Endodermal cell (in vitro differentiated cells): ENCODE data around the gene NUB1. TPM values are rescaled to one million over a fixed set of nuclear protein-coding genes. Genes with fewer than 3 reads are reported as not detected.

Experiments
- DNase-seq: peaks from one replicate; pipeline ENCODE4 v3.0.0-alpha.2; 2017
- H3K27ac ChIP-seq: 2 replicates; pipeline ENCODE4 v1.5.1; 2013; ENCODE audit warnings: mild to moderate bottlenecking, low read depth, low read length, moderate library complexity
- H3K27me3 ChIP-seq: 2 replicates; pipeline ENCODE4 v1.6.1; 2013; ENCODE audit warnings: mild to moderate bottlenecking, low read length, moderate library complexity; ENCODE audit not compliant: insufficient read depth, control insufficient read depth, poor library complexity, severe bottlenecking
- H3K36me3 ChIP-seq: 2 replicates; pipeline ENCODE4 v1.7.0; 2013; ENCODE audit warnings: mild to moderate bottlenecking, low read length, moderate library complexity; ENCODE audit not compliant: control insufficient read depth, insufficient read depth
- H3K4me1 ChIP-seq: one replicate; pipeline ENCODE4 v1.7.0; 2013; ENCODE audit warnings: low read length; ENCODE audit not compliant: control insufficient read depth, insufficient read depth
- H3K4me3 ChIP-seq: 2 replicates; pipeline ENCODE4 v1.5.1; 2013; ENCODE audit warnings: mild to moderate bottlenecking, low read length, moderate library complexity
- H3K9ac ChIP-seq: 2 replicates; pipeline ENCODE4 v1.6.1; 2013; ENCODE audit warnings: mild to moderate bottlenecking, low read length, moderate library complexity; ENCODE audit not compliant: poor library complexity, severe bottlenecking; ENCODE audit errors: extremely low read depth
- H3K9me3 ChIP-seq: 2 replicates; pipeline ENCODE4 v1.6.1; 2013; ENCODE audit warnings: mild to moderate bottlenecking, low read length, moderate library complexity; ENCODE audit not compliant: control insufficient read depth
- H3K27ac Mint-ChIP-seq: 2 replicates; pipeline ENCODE4 v1.8.0; 2020; ENCODE audit warnings: mixed read lengths
- H3K27me3 Mint-ChIP-seq: 2 replicates; pipeline ENCODE4 v1.8.0; 2021; ENCODE audit warnings: mild to moderate bottlenecking, mixed read lengths; ENCODE audit not compliant: insufficient read depth
- H3K36me3 Mint-ChIP-seq: 2 replicates; pipeline ENCODE4 v1.8.0; 2020; ENCODE audit warnings: low read depth, mixed read lengths
- H3K4me1 Mint-ChIP-seq: 2 replicates; pipeline ENCODE4 v1.8.0; 2020; ENCODE audit warnings: mixed read lengths
- H3K4me3 Mint-ChIP-seq: 2 replicates; pipeline ENCODE4 v1.8.0; 2020; ENCODE audit warnings: mild to moderate bottlenecking, moderate library complexity, mixed read lengths
- H3K9me3 Mint-ChIP-seq: 2 replicates; pipeline ENCODE4 v1.8.0; 2020; ENCODE audit warnings: mild to moderate bottlenecking, mixed read lengths
- WGBS, 2 experiments: methylation state at CpG; one replicate each; pipeline versions ENCODE4 v1.1.5 to v1.1.7; 2013; ENCODE audit warnings: missing lambda C conversion rate in 2 of 2, mixed read lengths in 1 of 2; ENCODE audit not compliant: insufficient coverage in 1 of 2, insufficient read length in 1 of 2; 5-methylcytosine and 5-hydroxymethylcytosine counted together
- total RNA-seq, 2 donors: library from RNA; stranded (reverse); fragmentation: NEBNext Ultra II Directional in 1 of 2; extraction: Animal tissue kit (Norgen Biotek cat#: 25700) in 1 of 2; gene quantifications; 2 replicates in 1 of 2; 3 replicates in 1 of 2; pipeline ENCODE4 v1.2.1, GENCODE V29; 2021
- TF ChIP-seq, protein P1 (sequence below): fragments of 200-600 bp; sonication (generic); conservative IDR thresholded peaks from 2 replicates; pipeline ENCODE4 v1.5.0; 2021; ENCODE audit warnings: antibody characterized with exemption, mild to moderate bottlenecking

NUB1 gene
- total RNA-seq, 2 donors from 2014 or later = 50.2 to 64.7 TPM

DNA sequence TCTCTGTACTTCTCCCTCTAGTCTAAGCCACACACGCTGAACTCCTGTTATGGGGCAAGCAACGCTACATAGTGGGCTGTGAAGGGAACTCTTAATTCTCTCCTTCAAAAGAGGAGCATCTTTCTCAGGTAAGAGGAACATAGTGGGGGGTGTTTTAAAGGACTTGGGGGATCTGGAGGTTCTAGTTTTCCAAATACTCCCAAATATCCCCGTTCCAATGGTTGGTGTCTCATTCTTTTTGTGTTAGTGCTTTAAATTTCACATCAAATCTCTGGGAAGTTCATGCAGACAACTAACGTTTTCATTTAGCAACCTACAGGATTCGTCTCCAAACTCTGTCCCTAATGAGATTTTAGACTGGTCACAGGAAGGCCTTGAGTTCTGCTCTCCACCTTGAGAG is 80.6 kb downstream of the NUB1 start:
- H3K4me1 Mint-ChIP-seq = peaks cover 44% of the 10 kb centered on the region
- H3K27me3 Mint-ChIP-seq = peaks cover 12% of the 10 kb centered on the region
- no peak overlapping the region for H3K4me3 Mint-ChIP-seq
- WGBS, 2 experiments = 89 to 92% methylated on average over 3 to 5 of the region's 5 CpGs
- Histone ChIP-seq H3K9me3 (peaks cover 36% of the 10 kb centered on the region), H3K4me1 (peaks cover 26% of the 10 kb centered on the region), H3K36me3 (no peaks in the 10 kb centered on the region), H3K27me3 (no peaks in the 10 kb centered on the region), H3K9ac (peak overlapping the region; percentile 19), H3K27ac (no peak overlapping the region), H3K4me3 (peak overlapping the region; percentile 39)
- peaks cover 4% of the 10 kb centered on the region for H3K36me3 Mint-ChIP-seq
- TF ChIP-seq, protein P1, sequence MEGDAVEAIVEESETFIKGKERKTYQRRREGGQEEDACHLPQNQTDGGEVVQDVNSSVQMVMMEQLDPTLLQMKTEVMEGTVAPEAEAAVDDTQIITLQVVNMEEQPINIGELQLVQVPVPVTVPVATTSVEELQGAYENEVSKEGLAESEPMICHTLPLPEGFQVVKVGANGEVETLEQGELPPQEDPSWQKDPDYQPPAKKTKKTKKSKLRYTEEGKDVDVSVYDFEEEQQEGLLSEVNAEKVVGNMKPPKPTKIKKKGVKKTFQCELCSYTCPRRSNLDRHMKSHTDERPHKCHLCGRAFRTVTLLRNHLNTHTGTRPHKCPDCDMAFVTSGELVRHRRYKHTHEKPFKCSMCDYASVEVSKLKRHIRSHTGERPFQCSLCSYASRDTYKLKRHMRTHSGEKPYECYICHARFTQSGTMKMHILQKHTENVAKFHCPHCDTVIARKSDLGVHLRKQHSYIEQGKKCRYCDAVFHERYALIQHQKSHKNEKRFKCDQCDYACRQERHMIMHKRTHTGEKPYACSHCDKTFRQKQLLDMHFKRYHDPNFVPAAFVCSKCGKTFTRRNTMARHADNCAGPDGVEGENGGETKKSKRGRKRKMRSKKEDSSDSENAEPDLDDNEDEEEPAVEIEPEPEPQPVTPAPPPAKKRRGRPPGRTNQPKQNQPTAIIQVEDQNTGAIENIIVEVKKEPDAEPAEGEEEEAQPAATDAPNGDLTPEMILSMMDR = no peak
- H3K27ac Mint-ChIP-seq = peak overlapping the region; percentile 85
- no peak for DNase-seq
- H3K9me3 Mint-ChIP-seq = peaks cover 38% of the 10 kb centered on the region

DNA sequence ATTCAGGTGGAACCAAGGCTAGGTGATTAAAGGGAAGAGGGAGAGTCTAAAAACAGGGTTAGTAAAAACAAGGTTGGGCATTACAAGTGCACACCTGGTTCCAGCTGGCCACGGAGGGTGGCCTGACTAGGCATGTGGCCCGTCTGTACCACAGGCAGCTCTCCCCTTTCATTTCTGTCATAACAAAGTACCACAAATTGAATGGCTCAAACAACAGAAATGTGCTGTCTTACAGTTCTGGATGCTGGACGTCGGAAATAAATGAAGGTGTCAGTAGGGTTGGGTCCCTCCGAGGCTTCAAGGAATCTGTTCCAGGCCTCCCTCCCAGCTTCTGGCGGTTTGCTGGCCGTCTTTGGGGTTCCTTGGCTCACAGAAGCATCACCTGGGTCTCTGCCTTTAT is 81.6 kb downstream of the NUB1 start:
- peaks cover 26% of the 10 kb centered on the region for H3K4me1 ChIP-seq
- 85 to 90% methylated on average over 7 of the region's 7 CpGs for WGBS, 2 experiments
- H3K36me3 ChIP-seq = no peaks in the 10 kb centered on the region
- H3K9ac ChIP-seq = no peak overlapping the region
- Mint-ChIP-seq H3K27ac (peak overlapping the region; percentile 85), H3K4me3 (no peak overlapping the region), H3K9me3 (peaks cover 34% of the 10 kb centered on the region), H3K36me3 (peaks cover 4% of the 10 kb centered on the region), H3K27me3 (peaks cover 9% of the 10 kb centered on the region), H3K4me1 (peaks cover 51% of the 10 kb centered on the region)
- no peaks in the 10 kb centered on the region for H3K27me3 ChIP-seq
- H3K4me3 ChIP-seq = no peak overlapping the region
- H3K27ac ChIP-seq = no peak overlapping the region
- DNase-seq = no peak
- TF ChIP-seq, protein P1 = no peak
- peaks cover 36% of the 10 kb centered on the region for H3K9me3 ChIP-seq

DNA sequence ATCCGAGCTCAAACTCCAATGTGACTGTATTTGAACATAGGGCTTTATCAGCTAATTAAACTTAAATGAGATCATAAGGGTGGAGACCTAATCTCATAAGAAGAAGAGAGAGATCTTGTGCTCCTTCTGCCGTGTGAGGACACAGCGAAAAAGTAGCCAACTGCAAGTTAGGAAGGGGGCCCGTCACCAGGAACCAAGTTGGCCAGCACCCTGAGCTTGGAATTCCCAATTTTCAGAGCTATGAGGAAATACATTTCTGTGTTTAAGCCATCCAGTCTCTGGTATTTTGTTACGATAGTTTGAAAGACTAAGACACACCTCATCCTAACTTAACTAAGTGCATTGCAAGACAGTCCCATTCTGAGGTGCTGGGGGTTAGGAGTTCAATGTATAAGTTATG is 82.3 kb downstream of the NUB1 start:
- 91 to 92% methylated on average over 4 to 5 of the region's 5 CpGs for WGBS, 2 experiments
- no peaks in the 10 kb centered on the region for H3K36me3 ChIP-seq
- TF ChIP-seq, protein P1 = no peak
- no peak for DNase-seq
- Mint-ChIP-seq H3K36me3 (peaks cover 4% of the 10 kb centered on the region), H3K27me3 (peaks cover 9% of the 10 kb centered on the region), H3K4me1 (peaks cover 58% of the 10 kb centered on the region), H3K4me3 (no peak overlapping the region), H3K9me3 (peaks cover 29% of the 10 kb centered on the region), H3K27ac (no peak overlapping the region)
- H3K27ac ChIP-seq = no peak overlapping the region
- H3K9me3 ChIP-seq = peaks cover 31% of the 10 kb centered on the region
- no peak overlapping the region for H3K9ac ChIP-seq
- peaks cover 28% of the 10 kb centered on the region for H3K4me1 ChIP-seq
- H3K27me3 ChIP-seq = no peaks in the 10 kb centered on the region
- H3K4me3 ChIP-seq = no peak overlapping the region
